HG02852 (cell line): ENCODE data around the gene ATG4D.

Experiments
- ATAC-seq: cut with Tn5 transposase; IDR thresholded peaks from one replicate; pipeline ENCODE4 v1.9.1; 2021; ENCODE audit warnings: mild to moderate bottlenecking, moderate library complexity; ENCODE audit not compliant: unreplicated experiment

ATG4D gene

DNA sequence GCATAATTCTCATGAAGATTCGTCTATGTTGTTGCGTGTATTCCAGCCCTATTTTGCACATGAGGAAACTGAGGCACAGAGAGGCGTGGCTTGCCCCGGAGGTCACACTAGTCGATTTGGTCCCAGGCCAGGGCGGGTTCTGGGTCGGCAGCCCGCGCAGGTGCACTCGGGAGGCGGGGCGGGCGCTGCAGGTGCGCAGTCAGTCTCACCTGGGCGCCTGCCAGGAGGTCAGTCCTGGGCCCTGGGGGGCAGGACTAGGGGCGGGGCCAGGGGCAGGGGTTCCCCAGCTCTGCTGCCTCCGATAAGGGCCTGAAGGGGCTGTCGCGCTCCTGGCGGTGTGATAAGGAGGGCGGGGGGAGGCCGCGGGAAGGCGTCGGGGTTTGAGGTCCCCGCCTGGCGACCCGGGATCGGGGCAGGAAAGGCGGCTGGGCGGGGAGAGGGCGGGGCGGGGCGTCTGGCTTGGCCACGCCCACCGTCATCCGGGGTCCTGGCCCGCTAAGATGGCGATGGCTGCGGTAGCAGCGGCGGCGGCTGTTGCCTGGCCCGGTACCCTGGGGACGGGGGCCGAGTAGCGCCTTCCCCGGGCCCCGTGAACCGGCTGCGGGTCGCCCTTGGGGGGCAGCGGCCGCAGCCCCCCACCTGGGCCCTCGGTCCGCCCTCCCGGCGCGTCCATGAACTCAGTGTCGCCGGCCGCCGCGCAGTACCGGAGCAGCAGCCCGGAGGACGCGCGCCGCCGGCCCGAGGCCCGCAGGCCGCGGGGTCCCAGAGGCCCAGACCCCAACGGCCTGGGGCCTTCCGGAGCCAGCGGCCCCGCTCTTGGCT lies at the start of gene ATG4D:
Gene ATG4D (plus strand): TSS at position 485 of the 822 bp plus-strand sequence. CDS start 187 bp downstream, at position 672.
- ATAC-seq, result peak; percentile 72

DNA sequence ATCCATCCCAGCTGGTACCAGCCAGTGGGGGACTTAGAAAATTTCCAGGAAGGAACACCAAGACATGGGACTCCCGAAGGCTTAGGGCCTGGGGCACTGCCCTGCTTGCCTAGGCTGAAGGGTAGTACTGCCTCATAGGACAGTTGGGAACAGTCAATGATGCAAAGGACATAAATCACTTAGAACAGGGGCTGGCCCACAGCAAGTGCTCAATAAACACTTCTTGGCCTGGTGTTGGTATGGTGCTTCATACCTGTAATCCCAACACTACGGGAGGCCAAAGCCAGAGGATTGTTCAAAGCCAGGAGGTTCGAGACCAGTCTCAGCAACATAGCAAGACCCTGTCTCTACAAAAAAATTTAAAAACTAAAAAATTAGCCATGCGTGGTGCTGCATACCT lies 46.3 kb upstream of the ATG4D start:
- no peak for ATAC-seq

DNA sequence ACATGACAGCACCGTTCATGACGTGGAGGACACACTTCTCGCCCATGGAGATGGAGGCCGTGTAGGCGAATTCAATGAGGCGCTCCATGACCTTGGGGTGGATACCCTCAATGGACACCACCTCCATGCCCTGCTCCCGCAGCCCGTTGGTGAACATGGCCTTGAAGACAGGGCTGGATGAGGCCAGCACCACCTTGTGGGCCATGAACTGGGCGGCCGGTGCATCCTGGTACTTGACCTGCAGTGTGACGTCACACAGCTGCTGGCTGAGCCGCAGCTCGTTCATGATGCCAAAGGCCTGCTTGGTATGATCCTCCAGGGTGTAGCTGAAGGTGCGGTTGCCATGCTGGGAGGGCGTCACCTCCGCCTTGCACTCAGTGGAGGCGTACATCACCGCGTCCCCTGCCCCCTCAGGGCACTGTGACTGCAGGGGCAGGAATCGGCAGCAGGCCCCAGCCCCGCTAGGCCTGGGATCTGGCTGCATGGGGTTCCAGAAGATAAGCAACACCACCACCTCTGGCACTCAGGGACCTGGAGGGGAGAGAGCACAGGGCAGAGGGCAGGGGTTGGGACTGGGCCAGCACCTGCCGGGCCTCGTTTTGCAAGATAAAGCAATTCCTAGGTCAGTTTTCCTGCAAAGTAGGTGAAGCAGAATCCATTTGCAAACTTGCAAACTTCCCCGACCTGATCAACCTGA lies 44.0 kb upstream of the ATG4D start:
- ATAC-seq, result no peak

DNA sequence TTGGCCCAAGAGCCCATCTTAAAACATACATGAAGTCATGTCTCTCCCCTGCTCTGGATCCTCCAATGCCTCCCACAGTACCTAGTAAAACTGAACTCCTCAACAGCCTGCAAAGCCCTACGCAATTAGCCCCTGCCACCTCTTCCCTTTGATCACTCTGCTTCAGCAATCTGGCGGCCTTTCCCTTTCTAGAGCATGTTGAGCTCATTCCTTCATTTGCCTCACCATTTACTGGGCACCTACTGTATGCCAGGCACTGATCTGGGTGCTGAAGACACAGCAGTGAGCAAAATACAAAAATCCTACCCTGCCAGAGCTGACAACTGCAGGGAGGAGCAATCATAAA lies 43.5 kb upstream of the ATG4D start:
- ATAC-seq, result no peak

DNA sequence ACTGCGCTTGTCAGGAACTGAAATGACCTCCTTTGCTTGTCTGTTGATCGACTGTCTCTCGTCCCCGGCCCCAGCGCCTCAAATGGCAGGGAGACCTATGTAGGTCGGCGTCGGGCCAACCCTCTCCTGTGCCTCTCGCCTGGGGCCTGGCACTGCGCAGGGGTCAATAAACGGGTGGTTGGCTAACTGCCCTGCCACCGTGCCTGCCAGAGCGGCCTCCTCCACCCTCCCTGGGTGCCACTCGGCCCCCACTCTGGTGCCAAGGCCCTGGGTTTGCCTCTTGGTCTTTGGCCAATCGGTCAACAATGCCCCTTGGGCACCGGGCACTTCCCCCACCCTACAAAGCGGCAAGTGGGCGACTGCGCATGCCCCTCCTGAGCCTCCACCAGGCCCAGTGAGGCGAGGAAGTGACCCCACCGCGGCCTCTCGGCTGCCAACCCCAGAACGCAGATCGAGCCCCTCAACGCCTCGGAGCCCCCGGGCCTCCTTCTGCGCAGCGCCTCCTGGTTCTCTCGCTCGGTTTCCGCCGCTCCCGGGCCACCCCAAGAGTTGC lies 41.7 kb upstream of the ATG4D start:
- peak; percentile 36 for ATAC-seq

DNA sequence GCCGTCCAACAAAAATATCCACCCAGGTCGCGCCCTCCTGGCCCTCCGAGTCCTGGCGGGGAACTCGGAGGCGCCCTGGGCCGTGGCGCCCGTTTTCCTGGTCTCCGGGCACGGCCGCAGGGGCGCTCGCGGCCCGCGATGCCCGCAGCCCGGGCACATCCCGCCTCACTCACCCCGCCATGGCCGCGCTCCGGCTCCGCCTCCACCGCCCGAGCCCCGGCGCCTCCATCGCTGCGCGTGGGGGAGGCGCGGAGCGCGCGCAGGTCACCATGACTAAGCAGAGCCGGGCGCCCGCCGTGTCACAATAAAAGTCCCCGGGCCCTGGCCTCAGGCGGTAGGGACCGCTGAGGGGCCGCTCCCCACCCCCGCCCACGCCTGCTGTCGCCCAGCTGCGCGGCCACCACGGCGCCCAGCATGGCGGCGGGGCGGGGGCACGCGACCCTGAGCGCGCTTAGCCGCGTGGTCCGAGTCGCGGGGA lies 41.1 kb upstream of the ATG4D start:
- peak; percentile 73 for ATAC-seq

DNA sequence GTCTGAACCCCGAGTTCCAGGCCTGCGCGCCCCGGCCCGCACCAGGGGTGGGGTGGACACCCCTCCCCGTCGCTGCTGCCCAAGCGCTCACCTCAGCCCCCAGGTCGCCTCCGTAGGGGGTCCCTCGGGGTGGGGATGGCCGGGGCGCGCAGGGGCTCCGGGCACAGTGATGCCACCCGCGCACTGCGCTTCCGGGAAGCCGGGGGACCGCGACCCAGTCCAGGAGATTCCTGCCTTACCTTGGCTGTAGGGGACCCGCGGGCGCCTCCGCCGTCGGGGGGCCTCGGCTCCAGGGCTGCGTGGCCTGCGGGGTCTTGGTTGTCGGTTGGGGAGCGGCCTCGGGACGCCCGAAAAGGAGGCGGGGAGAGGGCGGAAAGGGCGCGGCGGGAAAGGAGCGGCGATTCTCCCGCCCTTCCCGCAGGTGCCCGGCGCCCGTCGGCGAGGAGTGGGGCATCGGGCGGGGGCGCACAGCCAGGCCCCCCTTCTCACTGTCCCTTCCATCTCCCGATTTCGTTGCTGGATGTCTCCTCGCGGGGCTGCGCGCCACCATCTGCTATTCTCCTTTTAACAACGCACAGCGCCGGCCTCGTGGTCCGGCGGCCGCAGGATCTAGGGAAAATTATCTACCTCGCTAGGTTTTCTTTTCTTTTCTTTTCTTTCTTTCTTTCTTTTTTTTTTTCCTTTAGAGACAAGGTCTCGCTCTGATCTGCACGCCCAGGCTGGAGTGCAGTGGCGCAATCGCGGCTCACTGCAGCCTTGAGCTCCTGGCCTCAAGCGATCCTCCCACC lies 40.5 kb upstream of the ATG4D start, which contains the start of gene KEAP1:
Gene KEAP1 (minus strand): TSS at position 355 of the 788 bp plus-strand sequence. CDS start 3,323 bp downstream, outside the sequence.
- peak; percentile 29 for ATAC-seq

DNA sequence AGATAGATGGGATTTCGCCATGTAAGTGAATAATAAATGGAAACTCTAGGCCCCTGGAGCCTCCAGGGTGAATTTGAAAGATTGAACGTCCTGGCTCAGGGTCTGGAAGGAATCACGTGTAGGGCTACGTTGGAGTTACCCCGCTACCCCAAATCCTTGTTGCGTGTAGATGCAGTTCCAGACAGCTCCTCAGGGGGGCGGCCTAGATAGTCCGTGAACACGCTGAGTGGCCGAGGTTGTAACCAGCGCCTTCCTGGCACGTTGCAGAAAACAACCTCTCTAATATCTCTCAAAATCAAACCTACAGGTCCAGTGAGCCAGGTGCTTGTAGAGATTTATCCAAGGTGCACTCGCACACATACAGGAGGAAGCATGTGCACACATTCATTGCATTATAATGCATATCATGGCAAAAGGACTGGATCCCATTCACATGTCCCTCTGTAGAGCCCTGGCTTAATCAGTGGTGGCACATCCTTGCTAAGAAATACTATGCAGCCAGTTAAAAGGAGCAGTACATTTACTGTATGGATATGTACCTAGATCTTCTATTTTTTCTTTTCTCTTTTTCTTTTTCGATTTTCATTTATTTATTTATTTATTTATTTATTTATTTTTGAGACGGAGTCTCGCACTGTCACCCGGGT lies 38.0 kb upstream of the ATG4D start:
- no peak for ATAC-seq

DNA sequence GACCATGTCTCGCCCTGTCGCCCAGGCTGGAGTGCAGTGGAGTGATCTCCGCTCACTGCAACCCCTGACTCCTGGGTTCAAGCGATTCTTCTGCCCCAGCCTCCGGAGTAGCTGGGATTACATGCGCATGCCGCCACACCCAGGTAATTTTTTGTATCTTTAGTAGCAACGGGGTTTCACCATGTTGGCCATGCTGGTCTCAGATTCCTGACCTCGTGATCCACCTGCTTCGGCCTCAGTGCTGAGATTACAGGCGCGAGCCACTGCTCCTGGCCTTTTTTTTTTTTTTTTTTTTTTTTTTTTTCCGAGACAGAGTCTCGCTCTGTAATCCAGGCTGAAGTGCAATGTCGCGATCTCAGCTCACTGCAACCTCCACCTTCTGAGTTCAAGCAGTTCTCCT lies 35.7 kb upstream of the ATG4D start:
- no peak for ATAC-seq

DNA sequence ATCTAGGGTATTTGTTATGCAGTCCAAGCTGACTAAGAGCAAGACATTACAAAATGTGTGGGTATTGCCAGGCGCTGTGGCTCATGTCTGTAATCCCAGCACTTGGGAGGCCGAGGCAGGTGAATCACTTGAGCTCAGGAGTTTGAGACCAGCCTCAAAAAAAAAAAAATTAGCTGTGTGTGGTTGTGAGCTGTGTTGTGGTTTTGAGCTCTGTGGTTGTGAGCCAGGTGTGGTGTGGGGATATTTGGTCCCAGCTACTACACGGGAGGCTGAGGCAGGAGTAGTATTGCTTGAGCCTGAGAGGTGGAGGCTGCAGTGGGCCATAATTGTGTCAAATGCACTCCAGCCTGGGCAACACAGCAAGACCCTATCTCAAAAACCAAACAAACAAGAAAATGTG lies 35.0 kb upstream of the ATG4D start:
- no peak for ATAC-seq

DNA sequence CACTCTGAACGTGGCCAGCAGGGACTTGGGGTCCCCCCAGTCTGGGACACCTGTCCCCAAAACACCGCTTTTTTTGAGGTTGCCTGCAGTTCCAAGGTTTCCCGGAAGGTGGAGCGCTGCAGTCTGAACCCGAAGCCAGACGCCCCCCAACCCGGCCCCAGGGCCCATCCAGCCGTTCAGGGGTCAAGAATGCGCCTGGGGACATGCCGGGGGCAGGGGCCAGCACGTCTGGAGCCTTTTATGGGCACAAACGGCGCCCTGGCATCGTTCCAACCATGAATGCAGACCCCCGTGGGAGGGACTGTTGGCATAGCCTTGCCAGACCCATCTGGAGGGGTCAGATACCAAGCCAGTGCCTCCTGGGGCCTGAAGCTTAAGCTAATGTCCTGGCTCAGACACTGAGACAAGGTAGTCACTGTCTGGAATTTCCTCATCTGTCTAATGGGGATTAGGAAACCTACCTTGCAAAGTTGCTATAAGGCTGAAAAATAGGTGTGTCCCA lies 33.4 kb upstream of the ATG4D start:
- ATAC-seq, result no peak

DNA sequence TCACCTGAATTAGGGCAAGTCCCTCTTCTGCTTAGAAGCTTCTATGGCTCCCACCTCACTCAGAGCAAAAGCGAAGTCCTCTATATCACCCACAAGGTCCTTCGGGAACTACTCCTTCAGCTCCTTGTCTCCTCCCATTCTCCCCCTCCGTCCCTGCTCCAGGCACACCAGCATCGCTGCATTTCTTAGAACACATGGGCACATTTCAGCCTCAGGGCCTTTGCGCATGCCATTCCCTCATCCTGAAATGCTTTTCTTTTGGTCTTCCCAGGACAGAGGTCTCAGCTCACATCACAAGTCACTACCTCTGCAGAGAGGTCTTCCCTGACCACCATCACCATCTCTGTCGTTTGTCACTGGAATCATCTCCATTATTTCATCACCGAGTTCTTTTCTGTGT lies 30.5 kb upstream of the ATG4D start:
- ATAC-seq, result no peak

DNA sequence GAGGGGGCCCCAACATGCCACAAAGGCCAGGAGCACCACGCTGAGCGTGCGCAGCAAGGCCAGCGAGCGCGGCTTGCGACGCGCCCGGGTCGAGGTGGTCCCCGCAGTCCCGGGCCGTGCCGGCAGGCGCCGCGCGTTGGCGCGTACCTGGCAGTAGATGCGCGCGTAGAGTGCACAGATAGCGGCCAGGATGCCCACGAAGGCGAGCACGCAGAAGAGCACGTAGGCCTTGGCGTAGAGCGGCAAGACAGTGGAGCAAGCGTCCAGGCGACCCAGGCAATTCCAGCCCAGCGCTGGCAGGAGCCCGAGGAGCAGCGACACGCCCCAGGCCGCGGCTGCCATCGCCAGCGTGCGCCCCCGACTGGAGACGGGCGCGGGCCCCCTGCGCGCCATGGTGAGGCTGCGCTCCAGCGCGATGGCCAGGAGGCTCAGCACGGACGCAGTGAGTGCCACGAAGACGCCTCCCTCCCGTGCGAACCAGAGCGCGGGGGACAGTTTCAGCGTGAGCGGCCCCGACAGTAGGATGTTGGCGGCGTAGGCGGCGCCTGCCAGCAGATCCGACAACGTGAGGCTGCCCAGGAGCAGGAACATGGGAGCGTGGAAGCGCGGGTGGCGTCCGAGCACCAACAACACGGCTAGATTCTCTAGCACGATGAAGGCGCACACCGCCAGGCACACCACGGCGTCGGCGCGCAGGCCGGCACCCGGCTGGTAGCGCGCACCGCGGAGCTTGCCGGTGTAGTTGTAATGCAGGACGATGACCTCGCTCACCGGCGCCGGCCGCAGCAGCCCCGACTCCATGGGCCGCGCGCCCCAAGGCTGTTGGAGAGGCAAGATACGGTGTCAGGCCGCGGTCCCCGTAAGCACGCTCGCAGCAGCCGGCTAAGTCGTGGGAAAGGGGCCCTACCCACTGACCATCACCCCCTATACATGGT lies 29.2 kb upstream of the ATG4D start:
- no peak for ATAC-seq

DNA sequence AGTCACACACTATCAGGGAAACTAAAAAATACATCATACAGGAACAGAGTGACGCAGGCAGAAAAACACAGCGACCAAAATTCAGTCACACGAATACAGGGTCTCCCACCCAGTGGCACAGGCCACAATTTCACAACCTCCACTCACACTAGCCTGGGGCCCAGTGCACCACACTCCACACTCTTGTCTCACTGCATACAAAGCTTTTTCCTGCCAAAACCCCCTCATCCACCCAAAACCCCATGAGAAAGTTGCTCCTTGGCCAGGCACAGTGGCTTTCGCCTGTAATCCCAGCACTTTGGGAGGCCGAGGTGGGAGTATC lies 27.7 kb upstream of the ATG4D start:
- no peak for ATAC-seq

DNA sequence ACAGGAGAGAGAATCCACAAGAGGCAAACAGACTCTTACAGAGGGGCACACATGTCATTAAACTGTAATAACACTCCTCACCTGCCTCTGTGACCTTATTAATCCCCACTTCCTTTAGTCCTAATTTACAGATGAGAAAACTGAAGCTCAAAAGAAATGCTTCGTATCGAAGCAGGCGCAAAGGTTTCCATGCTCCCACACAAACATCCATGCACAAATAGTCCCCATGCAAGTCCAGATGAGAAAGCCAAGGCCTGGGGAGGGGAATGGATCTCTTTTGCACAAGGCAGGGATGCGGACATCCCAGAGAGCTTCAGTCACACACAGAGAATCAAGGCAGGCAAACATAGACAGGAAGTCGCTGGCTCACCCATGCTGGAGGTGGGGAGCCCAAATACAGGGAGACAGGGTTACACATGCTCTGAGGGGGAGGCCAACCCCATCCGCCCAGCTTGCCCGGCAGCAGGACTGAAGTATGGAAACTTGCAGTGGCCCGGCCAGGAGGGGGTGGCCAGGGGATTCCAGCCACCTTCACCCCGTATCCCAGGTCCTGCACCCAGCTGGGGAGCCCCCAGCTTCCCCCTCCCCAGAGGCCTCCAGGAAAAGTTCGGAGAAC lies 26.9 kb upstream of the ATG4D start:
- ATAC-seq, result no peak

DNA sequence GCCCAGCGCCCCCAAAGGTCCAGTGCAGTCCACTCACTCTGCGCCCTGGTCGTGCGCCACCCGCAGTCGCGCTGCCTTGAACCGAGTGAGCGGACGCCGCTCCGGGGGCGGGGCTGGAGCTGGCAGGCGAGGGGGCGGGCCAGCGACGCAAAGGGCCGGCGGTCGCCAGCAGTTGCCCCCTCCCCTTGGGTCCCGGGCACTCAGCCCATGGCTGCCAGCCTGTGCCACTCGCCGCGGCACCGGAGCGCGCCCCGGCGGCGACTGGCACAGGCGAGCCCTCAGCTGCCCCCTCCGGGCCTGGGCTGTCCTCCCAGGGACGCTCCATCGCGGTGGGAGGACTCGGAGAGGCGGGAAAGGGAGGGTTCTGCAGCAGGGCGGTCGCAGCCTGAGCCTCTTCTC lies 26.3 kb upstream of the ATG4D start, which contains the start of gene S1PR5:
Gene S1PR5 (minus strand): TSS at position 87 of the 399 bp plus-strand sequence. CDS start 2,436 bp downstream, outside the sequence.
- no peak for ATAC-seq

DNA sequence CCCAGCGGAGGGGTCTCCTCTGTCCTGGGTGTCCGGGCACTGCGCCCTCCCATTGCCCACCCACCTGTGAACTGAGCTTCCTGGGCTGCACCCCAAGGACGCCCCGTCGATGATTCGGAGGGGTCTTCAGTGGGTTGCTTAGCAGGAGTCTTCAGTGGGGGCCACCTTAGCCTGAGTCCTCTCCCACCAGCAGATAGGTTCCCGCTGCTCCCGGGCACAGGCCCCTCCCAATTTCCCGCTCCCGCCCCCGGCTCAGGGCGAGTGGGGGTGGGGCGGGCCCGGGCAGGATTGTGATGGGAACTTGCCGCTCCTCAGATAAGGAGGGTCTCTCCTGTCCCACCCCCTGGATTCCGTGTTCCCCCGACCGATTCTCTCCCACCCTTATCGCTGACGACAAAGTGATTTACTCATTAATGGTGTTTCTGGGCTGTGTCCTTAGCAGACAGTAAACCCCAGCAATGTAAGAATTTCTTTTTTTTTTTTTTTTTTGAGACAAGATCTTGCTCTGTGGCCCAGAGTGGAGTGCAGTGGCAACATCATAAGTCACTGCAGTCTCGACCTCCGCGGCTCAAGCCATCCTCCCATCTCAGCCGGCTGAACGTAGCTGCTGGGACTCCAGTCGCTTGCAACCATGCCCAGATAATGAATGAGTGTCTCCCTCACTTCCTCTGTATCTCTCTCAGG lies 25.8 kb upstream of the ATG4D start:
- ATAC-seq, result no peak
